Skeletal muscle cell (primary cell): ENCODE measurements around the gene KLK12.
A peak's percentile ranks its signal among the peaks of the same experiment; 100 is the strongest.

ENCODE experiments used
- DNase-seq: peaks from one replicate; pipeline ENCODE4 v3.0.0-alpha.2; 2010; ENCODE audit warnings: low read depth
- H3K4me3 ChIP-seq: 2 replicates; pipeline ENCODE4 v1.5.1; 2011; ENCODE audit warnings: low read depth, mild to moderate bottlenecking, control low read depth, low read length, moderate library complexity

The KLK12 gene

DNA sequence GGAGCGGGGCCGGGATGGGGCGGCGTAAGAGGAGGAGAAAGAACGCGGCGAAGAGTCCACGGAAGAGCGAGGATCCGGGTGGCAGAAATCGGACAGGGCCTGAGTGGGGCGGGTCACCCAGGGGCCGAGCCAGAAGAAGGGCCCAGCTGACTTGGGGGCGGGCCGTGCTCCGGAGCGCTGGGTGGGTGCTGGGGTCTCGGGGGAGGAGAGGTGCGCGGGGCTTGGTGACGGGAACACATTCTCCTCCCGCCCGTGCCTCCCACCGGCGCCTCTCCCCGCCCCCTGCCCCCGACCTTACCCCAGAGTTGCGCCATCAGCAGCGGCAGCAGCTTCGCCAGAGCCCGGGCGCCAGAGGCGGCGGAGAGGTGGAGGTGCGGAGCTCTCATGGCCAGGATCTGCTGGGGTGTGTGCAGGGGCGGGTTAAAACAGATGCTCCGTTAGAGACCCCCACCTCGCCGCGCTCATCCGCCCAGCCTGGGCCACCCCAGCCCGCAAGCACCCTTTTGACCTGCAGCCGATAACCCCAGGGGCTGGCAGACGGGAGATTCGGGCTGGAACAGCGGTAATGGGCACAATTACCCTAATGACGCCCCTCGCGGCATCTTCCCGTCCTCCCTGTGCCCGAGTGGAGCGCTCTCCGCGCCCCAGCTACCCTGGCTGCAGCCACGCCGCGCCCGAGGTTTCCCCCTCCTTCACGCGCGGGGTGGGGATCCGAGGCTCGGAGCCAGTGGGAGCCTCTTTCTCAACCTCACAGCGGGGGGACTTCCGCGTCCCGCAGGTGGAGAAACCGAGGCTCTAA lies 15.9 kb downstream of the KLK12 start:
- DNase-seq: no peak
- H3K4me3 ChIP-seq: no peak overlapping the region

DNA sequence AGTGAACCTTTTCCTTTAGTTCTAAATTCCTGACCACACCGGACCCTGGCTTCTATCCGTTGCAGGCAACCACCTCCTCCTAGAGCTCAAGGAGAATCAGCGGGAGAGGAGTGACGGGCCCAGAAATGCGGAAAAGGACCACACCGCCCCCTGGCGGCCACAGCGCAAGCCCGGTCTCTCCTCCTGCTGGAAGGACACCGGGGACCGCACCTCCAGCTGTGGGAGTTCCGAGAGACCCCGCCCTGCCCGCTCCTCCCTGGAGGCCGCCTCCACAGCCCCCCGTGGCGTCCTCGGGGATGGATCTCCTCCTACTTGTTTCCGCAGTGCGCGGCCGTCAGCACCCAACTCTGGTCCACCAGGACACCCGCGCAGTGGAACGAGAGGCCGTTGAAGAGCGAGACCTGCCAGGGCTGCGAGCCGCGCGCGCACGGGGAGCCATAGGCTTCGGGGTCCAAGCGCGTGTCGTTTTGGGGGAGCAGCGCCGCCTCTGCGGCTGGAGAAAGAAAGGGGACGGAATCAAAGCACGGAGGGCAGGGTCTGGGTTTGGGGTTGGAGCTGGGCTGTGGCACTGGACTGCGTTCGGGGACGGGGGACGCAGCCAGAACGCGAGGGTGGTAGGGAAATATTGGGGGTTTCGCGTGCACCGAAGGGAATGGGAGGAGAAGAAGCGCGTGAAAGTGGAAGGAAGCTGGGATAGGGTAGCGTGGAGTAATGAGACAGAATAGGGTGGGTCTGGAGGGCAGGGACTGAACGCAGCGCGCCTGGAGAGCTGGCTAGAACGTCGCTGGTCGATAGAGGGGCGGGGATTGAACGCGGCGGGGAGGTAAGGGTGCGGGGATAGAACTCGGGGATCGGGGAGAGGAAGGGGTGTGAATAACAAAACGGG lies 17.8 kb downstream of the KLK12 start:
- no peak for DNase-seq
- peak overlapping the region; percentile 17 for H3K4me3 ChIP-seq

DNA sequence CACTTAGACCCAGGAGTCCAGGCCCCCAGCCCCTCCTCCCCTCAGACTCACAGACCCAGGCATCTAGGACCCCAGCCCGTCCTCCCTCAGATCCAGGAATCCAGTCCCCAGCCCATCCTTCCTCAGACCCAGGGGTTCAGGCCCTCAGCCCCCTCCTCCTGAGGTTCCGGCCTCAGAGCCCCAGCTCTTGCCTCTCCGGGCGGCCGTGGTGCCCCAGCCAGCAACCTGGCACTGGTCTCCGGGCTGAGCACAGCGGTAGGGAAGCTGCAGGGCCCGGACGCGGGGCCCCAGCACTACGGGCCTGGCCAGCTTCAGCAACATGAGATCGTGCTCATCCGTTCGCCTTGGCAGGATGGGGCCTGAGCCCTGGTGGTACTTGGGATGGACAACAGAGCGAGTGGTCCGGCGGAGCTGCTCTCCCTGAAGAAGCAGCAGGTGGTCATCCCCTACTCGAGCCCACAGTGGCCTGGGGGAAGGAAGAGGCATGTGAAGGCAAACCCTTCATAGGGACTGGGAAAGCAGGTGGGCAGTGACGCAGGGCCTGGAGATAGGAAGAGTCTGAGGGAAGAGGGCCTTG lies 19.0 kb downstream of the KLK12 start:
- no peak overlapping the region for H3K4me3 ChIP-seq
- no peak for DNase-seq

DNA sequence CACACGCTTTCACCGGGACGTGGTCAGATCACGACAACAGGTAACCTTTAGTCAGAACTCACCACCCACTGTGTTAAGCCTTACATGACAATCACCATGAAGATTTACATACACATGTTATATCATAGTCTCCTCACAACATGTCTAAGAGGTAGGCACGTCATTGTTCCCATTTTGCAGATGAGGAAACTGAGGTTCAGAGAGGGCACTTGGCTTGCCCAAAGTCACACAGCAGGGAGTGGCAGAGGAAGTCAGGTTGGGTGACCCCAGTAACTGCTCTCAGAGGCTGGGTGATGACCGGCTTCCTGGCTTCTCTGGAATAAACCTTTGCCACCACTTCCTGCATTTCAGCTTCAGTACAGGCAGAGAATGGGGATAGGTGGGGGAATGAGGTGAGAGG lies 20.6 kb downstream of the KLK12 start:
- H3K4me3 ChIP-seq: no peak overlapping the region
- DNase-seq: no peak

DNA sequence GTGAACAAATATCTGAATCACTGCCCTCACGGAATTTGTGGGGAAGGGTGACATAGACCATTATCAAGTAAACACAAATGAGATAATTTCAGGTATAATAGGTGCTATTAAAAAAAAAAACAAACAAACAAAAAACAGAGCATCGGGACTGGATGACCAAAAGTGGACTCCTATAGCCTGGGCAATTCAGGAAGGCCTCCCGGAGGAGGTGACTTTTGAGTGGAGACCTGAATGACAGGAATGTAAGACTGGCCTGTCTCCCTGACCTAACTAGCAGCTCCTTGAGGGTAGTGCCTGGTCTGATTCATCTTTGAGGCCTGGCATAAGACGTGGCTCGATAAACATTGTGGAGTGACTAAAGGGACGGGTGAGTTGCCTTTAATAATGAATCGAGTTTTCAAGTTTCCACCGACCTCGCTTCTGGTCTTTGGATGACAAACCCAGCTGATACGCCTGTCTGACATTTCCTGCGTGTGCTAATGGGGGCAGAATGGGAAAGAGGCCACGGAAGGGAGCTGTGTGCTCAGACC lies 22.1 kb downstream of the KLK12 start:
- H3K4me3 ChIP-seq: no peak overlapping the region
- no peak for DNase-seq

DNA sequence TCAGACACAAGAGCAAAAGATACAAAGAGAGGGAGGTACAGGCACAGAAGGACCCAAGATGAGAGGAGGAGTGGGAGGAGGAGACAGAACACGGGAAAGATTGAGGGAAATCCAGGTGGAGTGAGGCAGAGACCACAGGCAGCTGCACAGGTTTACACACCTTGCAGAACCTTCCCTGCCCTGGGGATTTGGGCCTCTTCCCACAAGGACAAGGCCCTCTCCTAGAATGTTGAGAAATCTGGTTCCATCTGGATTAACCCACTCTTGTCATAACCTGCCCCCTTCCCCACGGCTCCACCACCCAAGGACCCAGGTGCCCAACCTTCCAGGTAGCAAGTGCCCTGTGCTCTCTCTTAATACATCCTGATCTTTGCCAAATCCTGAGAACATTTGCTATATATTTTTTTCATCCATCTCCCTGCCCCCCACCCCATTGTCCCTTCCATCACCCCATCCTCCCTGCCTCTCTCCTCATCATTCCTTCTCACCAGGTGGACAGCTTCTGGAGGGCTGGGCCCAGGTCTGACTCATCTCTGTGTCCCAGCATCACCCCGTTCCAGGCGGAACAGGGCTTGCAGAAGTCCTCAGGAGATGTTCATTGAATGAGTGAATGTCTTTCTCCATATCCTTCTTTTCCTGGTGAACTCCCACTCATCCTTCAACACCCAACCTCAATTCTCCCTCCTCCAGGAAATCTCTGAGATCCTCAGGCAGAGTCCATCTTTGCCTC lies 24.6 kb downstream of the KLK12 start:
- no peak for DNase-seq
- H3K4me3 ChIP-seq: no peak overlapping the region

DNA sequence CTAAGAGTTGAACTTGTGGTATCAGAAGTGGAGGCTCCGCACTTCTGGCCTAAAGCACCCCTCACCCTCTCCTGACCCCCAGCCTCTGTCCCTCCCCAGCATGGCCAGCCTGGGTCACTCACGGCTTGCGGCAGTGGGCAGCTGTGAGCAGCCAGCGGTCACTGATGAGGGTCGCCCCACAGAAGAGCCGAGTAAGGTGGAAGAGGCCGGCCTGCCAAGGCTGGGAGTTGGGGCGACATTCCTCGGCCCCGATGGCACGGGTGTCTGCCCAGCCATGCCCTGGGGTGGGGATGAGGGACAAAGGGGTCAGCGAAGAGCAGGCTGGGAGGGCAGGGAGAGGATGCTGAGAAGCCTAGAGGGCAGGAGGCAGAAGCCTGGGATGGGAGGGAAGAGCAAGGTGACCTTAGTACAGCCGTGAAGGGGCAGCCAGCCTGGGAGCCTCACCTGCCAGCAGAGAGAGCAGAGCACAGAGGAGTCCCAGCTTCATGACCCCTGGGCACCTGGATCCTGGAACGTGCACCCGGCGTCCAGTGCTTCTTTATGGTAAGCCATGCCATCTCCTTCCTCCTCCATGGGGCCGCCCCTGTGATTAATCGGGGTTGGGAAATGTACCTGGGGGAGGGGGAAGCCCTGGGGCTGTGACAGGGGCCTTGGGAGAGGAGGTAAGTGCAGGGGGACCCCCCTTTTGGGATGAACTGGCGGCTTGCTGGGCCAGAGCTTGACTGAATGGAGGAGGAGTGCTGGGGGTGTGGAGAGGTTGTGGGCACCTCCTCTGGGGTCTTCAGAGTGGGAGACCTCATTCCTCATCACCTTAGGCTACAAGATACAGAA lies 25.5 kb downstream of the KLK12 start:
- DNase-seq: no peak
- no peak overlapping the region for H3K4me3 ChIP-seq

DNA sequence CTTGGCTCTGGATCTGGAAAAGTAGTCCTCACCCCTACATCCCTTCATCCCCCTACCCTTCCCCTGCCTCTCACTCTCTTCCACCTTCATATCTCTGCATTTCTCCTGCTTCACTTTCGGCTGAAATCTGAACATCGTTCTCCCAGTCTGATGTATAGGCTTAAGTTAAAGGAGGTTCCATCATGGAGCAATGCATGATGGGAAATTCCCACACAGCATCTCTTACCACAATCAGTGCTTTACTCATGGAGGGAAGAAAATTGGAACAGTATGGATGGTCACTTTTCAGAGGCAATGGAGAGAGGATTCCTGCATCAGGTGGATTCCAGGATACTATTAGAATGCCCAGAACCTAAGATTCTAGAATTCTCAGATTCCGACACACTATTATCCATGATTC lies 27.3 kb downstream of the KLK12 start:
- DNase-seq: no peak
- no peak overlapping the region for H3K4me3 ChIP-seq

DNA sequence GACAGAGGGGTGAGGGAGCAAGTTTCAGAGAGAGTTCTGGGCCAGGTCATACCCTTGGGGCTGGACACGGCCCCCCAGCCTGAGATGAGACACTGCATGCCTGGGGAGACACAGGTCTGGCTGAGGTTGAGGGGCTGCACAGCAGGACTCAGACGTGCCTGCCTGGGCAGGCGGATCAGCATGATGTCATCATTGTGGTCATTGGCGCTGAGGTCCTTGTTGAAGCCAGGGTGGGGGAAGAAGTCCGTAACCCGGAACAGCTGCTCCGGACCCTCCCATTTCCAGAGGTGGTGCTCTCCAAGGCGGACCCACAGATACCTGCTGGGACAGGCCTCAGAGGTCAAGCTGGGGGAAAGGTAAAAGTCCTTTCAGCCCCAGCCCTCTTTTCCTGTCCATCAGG lies 28.4 kb downstream of the KLK12 start:
- H3K4me3 ChIP-seq: no peak overlapping the region
- DNase-seq: no peak

DNA sequence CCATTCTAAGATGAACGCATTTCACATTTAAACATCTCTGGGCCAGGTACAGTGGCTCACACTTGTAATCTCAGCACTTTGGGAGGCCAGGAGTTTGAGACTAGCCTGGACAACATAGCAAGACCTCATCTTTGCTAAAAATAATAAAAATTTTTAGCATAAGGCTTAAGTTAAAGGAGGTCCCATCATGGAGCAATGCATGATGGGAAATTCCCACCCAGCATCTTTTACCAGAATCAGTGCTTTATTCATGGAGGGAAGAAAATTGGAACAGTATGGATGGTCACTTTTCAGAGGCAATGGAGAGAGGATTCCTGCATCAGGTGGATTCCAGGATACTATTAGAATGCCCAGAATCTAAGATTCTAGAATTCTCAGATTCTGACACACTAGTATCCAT lies 29.6 kb downstream of the KLK12 start:
- H3K4me3 ChIP-seq: no peak overlapping the region
- no peak for DNase-seq

DNA sequence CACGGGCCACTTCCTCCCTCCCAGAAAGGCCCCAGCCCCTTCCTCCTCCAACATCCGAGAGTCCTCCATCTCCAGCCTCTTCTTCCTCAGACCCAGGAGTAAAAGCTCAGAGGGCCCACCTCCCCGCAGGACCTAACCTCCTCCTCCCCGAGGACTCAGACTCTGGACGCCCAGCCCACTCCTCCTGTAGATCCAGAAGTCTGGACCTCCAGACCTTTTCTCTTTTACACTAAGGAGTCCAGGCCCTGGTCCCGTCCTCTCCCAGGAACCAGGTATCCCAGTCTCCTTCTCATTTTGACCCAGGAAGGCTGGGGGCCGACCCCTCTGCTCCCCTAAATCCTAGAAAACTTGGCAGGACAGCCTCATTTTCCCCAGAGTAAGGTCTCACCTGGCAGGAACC lies 31.5 kb downstream of the KLK12 start:
- H3K4me3 ChIP-seq: no peak overlapping the region

DNA sequence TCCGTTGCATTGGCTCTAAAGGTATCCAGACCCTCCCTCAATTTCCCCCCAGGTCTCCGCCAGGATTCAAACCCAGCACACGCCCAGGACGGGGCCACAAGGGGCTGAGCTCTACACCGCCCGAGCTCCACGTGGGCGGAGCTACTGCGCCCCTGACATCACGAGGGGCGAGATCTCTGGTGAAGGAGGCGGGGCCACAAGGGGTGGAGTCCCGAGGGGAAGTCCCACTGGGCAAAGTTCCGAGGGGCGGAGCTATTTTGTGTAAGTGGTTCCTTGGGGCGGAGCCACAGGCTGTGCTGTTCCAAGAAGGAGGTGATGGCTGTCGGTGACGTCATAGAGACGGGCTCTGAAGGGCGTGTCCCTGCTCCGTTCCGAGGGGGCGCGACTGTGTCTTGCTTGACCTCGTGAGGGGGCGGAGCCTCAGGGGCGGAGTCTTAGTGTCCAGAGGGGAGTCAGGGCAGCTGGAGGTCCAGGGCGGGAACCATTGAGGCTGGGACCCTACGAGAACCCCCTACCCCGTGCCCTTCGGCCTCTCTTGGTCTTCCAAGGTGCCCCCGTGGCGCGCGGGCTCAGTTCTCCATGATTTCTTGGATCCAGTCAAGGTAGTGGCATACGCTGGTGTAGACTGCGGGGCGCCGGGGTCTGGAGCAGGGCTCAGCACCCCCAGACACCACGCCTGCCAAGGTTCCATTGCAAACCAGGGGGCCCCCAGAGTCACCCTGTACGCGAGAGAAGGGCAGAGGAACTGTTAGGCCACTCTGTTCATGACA lies 32.1 kb downstream of the KLK12 start:
- no peak overlapping the region for H3K4me3 ChIP-seq
- DNase-seq: no peak

More for the DNA sequence above, 31.5 kb downstream of the KLK12 start:
- DNase-seq: no peak

DNA sequence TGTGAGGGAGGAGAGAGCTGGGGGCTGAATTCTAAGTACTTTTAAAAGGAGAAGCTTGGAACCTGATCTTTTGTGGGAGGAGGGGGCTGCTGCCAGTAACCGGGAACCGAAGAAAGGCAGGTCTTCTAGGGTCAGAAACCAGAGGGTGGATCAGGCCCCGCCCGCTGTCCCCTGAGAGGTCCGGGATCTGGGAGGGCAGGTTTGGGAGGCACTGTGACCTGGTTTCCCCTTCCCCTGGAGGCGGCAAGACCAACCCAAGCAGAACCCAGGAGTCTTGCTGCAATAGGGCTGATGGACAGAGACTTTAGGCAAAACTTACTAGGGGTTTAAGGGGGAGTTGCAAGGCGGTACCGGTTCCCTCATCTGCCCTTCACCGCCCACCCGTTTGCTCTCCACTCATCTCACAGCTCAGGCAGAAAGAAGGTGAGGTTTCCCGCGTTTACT lies 32.7 kb downstream of the KLK12 start:
- H3K4me3 ChIP-seq: no peak overlapping the region
- DNase-seq: no peak

DNA sequence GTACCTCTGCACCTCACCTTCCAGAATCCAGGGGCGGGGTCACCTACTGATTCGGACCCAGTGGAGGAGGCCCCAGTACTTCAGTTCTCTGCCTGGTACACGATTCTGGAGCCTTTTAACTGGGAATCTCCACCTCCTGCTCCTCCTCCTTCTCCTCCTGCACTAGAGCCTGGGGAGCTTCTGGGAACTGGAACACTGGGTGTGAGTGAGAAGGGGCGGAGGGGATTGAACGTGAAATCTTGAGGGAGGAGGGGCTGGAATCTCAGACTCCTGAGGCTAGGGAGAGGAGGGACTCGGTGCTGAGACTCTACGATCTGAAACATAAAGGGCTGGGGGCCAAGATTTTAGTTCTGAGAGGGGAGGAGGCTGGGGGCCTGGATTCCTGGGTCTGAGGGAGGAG lies 33.3 kb downstream of the KLK12 start, which contains the start of gene KLK8:
Gene KLK8 (minus strand): TSS at position 90 of the 400 bp plus-strand sequence. CDS start 437 bp downstream, outside the sequence.
- H3K4me3 ChIP-seq: no peak within 1 kb of the TSS
- DNase-seq: no peak

DNA sequence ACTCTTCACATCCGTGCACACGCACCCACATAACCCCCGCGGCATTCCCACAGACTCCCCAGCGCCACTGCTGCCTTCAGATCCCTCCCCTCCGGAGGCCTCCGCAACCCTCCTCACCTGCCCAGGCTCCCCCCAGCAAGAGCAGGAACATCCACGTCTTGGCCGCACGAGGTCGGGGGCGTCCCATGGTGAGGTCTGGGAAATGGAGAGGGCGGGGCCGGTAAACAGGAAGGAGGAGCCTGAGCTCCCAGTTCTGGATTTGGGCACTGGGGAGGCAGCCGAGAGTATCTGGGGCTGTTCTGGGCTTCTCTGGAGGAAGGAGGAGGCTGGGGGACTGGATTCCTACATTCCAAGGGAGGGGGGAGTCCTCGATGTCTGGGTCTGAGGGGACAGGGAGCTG lies 33.8 kb downstream of the KLK12 start:
- no peak for DNase-seq
- no peak overlapping the region for H3K4me3 ChIP-seq

DNA sequence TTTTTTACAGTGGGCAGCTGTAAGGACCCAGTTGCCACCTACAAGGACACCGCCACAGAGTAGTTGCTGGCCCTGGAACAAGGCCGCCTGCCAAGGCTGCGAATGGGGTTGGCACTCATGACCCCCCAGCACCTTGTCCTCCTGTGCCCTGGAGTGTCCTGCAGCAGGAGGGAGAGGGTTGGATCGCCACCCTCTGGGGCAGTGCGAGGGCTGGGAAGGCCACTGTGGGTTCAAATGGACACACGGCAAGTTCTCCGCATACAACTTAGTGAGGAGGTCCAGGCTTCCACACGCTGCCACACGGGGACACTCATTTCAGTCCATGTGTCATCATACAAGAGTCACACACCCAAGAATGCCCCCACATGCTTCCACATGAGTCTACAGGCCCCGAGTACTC lies 34.4 kb downstream of the KLK12 start:
- DNase-seq: no peak
- H3K4me3 ChIP-seq: no peak overlapping the region

DNA sequence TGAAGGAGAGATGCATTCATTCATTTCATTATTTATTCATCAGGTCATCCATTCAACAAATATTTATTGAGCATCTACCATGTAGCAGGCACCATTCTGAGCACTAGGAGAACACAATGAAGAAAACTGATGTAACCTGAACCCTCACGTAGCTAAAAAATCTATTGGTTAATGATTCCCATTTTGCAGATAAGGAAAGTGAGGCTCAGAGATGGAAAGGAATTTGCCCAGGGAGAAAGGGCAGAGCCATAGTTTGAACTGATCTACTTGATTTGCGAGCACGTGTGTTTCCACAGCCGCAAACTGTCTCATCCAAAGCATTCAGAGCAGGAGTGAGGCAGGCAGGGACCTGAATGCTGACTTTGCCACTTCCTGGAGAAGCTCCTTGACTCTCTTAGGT lies 36.1 kb downstream of the KLK12 start:
- DNase-seq: no peak
- no peak overlapping the region for H3K4me3 ChIP-seq

DNA sequence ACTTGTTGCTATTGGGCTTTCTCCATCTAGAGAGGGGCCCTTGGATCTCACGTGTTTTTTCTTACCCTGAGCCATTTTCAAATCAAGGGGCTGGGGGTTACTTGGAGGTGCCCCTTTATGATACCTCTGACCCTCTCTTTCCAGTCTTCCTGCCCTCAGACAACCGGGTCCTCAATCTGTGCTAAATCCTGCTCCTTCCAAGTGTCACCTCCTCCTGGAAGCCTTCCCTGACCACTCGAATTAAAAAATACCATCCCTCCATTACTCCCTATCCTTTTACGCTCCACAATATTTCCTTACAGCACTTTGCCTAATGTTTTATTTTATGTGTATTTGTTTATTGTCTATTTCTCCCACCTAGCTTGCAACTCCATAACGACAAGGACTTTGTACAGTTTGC lies 36.7 kb downstream of the KLK12 start:
- no peak overlapping the region for H3K4me3 ChIP-seq
- DNase-seq: no peak
